ENCODE measurements around the gene PPARG.
"Not testable (repeated sequence)": the region's sequence is repeated elsewhere in the genome, so short reads cannot be mapped to it uniquely, and the experiment has no call there.

The PPARG gene

GRCh38 chr3:12279591-12280326, 9.1 kb upstream of the PPARG start:
- no peak for DNase-seq

GRCh38 chr3:12280357-12280806, 8.5 kb upstream of the PPARG start:
- no peak for DNase-seq

GRCh38 chr3:12284591-12284990, 4.3 kb upstream of the PPARG start:
- DNase-seq = no peak

DNA sequence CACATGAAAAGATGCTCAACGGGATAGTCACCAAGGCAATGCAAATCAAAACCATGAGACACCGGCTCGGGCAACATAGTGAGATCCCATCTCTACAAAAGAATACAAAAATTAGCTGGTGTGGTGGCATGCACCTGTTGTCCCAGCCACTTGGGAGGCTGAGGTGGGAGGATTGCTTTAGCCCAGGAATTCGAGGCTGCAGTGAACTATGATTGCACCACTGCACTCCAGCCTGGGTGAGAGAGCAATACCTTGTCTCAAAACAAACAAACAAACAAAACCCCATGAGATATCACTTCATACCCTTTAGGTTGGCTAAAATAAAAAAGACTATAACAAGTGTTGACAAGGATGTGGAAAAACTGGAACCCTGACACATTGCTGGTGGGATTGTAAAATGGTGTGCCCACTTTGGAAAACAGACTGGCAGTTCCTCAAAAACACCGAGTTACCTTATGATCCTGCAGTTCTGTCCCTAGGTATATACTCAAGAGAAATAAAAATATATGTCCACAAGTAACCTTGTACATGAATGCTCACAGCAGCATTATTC, 3.8 kb upstream of the PPARG start:
- no peak for DNase-seq

GRCh38 chr3:12285779-12286178, 3.1 kb upstream of the PPARG start:
- not testable (repeated sequence) for DNase-seq

- no peak for DNase-seq
Observed at GRCh38 chr3:12286504-12286903, 2.4 kb upstream of the PPARG start.

DNA sequence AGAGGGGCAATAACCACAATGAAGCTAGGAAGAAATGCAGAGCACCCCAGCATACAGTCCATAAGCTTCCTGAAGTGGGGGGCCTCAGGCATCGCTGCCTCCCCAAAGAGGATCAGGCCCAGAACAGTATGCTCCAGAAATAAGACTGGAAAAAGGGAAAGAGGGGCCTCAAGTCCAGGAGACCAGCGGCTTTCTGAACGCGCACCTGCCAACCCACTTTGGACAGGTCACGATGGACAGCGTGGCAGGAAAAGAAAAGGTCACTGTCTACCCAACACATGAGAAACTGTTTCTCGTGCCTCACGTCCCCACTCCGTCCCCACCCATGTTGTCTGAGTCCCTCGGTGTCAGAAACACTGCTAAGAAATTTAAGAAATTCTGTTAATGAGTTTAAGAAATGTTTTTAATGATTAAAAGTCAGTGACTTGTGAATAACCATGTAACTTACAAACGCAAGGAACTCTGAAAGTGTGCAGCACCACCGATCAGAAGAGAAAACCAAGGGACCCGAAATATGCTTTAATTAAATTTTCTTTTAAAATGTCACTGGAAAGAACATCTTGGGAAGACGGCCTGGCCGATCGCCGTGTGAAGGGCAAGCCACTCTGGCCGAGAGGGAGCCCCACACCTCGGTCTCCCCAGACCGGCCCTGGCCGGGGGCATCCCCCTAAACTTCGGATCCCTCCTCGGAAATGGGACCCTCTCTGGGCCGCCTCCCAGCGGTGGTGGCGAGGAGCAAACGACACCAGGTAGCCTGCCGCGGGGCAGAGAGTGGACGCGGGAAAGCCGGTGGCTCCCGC, 1.7 kb upstream of the PPARG start:
- DNase-seq = no peak

- DNase-seq = no peak
Observed at GRCh38 chr3:12287727-12288181, 1.1 kb upstream of the PPARG start.

GRCh38 chr3:12289524-12289923, 654 bp downstream of the PPARG start:
- DNase-seq = no peak

GRCh38 chr3:12292770-12293169, 3.9 kb downstream of the PPARG start:
- no peak for DNase-seq

DNA sequence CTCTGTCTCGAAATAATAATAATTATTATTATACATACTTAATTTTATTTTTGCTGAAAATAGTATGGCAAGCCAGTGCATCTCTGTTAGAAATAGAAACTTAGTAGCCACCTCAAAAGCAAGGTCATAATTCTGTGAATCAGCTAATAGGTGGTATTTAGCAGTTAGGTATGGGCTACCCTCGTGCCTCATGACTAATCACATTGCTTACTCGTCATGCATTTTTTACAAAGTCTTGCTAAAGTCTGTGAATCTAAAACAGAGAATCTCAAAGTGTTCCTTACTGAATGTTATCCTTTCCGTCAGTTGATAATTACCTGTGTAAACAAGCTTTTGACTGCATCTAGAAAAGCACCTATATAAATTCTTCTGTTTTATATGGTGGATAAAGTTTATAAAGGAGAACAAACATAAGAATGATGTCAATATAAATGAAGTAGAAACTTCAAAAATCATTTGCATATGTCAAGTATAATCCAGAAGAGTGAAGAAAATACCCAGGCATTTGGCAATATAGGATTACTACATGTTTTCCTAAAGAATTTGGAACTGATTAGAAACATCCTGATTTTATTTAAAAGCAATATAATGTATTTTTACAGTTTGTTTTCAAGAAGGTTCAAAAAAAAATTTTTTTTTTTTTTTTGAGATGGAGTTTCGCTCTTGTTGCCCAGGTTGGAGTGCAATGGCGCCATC, 6.2 kb downstream of the PPARG start:
- DNase-seq = no peak

- no peak for DNase-seq
Observed at GRCh38 chr3:12296511-12296910, 7.6 kb downstream of the PPARG start.

DNA sequence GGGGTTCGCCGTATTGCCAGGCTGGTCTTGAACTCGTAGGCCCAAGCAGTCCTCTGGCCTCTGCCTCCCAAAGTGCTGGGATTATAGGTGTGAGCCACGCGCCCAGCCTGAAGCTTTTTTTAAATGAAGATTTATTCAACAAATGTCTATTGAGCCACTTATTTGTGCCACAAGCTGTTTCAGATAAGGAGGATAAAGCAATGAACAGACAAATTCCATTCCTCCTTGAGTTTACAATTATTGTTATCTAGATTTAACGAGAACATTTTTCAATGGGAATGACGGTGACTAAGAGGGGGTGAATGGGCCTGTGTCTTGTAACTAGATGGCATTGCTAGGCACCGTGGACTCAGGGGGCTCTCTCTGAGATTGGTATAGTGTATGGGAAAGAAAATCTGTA, 10.2 kb downstream of the PPARG start:
- DNase-seq = no peak

DNA sequence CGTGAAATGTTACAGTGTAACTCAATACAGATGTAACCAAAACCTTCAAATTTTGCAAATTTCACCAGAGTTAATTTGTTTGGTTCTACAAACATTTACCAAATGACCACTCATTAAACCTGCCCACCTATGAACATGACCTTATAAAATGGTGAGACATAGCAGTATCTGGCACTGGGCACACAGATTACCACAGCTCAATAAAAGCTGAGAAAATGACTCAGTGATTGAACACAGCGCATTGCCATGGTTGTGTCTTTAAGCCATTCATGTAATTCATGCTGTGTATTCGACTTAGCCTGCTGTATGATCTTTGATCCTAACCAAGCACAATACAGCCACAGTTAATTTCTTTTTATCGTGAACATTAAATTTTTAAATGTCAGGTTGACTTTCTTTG, 11.3 kb downstream of the PPARG start:
- no peak for DNase-seq

DNA sequence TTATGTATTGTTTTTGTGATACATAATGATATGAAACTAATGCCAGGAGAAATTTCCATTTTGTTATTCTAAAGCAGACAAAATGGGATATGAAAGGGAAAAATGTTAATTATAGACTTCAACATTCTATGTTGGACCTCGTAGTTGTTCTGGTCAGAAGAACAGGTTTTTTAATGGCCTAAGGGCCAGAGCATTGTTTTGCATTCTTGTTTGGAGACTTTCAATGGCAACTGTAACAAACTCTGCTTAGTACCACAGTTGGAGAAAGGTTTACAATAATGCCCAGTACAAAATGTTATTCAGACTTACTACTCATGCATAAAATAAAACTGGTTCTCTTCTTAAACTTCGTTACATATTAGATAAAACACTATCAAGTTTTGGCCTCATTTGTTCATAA, 12.2 kb downstream of the PPARG start:
- no peak for DNase-seq

DNA sequence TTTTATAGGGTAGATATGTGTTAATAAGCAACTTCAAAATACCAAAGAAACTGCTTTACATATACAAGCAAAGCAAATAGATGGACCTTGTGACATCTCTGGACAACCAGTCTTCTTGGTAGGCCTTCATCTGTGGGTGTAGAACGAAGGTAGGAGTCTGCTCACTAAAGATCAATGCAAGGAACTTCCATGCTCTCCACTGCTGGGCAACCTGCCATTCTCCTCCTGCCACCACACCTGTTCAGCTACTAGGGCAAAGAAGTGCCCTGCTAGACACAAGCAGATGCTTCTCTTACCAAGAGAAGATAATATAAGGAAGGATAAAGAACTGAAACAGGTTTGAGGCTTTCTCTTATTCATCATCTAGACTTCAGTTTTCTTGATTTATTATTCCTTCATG, 12.6 kb downstream of the PPARG start:
- no peak for DNase-seq

GRCh38 chr3:12302564-12302963, 13.7 kb downstream of the PPARG start:
- no peak for DNase-seq

DNA sequence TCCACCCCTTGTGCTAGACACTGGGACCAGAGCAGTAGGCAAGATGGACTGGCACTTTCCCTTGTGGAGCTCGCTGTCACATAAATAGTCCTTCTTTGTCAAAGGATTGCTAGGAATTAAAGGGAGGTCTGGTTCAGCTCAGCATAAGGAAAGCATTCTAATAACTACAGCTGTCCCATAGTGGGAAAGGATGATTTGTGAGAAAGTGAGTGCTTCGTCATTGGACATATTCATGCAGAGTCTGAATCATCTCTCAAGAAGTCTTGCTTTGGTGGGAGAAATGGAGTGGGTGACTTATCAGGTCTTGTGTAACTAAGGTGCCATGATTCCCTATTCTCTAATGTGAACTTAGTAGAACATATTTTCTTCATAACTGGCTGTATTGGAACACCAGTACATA, 14.7 kb downstream of the PPARG start:
- no peak for DNase-seq

- DNase-seq = no peak
Observed at GRCh38 chr3:12303993-12304392, 15.1 kb downstream of the PPARG start.

DNA sequence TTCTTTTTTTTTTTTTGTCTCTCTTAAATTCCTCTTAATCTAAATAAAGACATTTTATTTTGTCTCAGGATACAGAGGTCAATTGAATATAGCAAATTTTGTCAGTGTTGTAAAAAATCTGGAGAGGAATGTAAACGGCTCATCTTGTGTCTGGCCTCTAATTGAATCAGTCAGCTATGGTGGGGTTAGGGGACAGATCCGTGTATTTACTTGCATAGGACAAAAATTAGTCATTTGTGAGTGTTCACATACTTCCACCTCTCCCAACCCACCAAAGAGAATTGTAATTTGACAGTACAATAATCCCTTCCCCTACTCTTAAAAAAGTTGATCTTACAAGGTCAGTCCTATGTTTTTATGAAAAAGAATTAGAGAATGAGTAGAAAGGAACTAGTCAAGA, 18.3 kb downstream of the PPARG start:
- no peak for DNase-seq

DNA sequence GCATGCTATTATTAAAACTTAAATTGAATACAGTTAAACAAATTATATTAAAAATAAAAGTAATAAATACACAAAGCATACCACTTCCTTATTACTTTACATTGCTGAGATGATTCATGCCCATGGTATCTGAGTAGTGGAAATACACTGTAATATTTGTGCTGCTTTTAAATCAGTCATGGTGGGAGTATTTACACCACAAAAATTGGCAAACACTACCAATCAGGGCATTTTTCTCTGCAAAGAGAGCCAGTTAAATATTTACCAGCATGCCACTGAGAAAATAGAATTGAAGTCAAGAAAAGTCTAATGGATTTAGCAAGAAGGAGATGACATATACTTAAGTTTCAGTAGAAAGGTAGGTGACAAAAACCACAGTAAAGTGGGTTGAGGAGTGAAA, 19.6 kb downstream of the PPARG start:
- no peak for DNase-seq

DNA sequence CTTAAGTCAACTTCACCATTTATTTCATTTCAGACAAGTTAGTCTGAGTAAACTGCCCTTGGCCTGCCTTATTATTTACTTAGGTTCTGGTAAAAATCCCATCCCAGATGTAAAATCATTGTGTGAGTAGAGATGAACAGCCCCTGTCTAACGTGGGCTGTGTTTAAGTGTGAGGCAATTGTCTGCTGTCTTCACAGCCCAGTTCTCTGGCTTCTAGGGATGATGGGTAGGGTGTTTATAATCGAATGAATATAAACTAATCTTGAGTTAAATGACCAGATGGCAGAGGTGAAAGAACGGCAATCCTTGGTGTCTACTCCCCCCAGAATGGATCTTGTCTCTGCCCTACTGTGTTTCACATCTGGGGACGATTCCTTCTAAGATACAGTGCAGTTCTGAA, 20.8 kb downstream of the PPARG start:
- no peak for DNase-seq

DNA sequence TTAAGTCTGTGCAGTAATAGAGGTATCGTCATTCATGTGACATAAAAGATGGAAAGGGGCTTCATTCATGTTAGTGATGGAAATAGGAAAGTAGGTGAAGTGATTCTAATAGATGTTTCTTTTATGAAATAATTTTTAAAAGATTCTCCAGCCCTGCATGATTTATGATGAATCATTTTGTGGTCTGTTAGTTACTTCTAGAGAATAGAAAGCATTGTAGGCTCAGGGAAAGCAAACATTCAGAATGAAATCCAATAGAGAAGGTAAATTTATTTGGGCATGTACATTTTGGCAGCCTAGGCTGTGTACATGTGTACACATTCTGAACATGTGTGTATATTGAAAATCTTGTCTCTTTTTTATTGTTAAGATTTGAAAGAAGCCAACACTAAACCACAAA, 23.1 kb downstream of the PPARG start:
- DNase-seq = no peak

All from NCI-H2107 (cell line).